GM23338 (cell line): ENCODE results near the gene RPH3AL. TPM values are rescaled to one million over a fixed set of nuclear protein-coding genes. Genes with fewer than 3 reads are reported as not detected.

ENCODE experiments used
- ATAC-seq: fragments of 200-7000 bp; cut with Tn5 transposase; 3 replicates; pipeline ENCODE4 v1.9.1; 2020
- DNase-seq: peaks from one replicate; pipeline ENCODE4 v3.0.0-alpha.2; 2015; ENCODE audit warnings: low spot score
- H2AFZ ChIP-seq: fragments of 200-600 bp; sonication (generic); 2 replicates; pipeline ENCODE4 v1.8.0; 2016; ENCODE audit warnings: antibody characterized with exemption, mild to moderate bottlenecking, moderate library complexity
- H3F3A ChIP-seq: fragments of 200-600 bp; sonication (generic); replicated peaks from 2 replicates; pipeline ENCODE4 v1.8.0; 2017; ENCODE audit warnings: antibody characterized with exemption, mixed run types, low read depth
- H3K27ac ChIP-seq: fragments of 200-600 bp; sonication (generic); 2 replicates; pipeline ENCODE4 v1.6.1; 2016; ENCODE audit warnings: low read depth
- H3K27me3 ChIP-seq: fragments of 200-600 bp; sonication (generic); 2 replicates; pipeline ENCODE4 v1.8.0; 2016; ENCODE audit warnings: mild to moderate bottlenecking, mixed run types, moderate library complexity; ENCODE audit not compliant: insufficient read depth
- H3K36me3 ChIP-seq: fragments of 200-600 bp; sonication (generic); 2 replicates; pipeline ENCODE4 v1.8.0; 2016; ENCODE audit warnings: mild to moderate bottlenecking; ENCODE audit not compliant: insufficient read depth
- H3K4me1 ChIP-seq: fragments of 200-600 bp; sonication (generic); 2 replicates; pipeline ENCODE4 v1.8.0; 2016; ENCODE audit warnings: mild to moderate bottlenecking, moderate library complexity; ENCODE audit not compliant: insufficient read depth
- H3K4me2 ChIP-seq: fragments of 200-600 bp; sonication (generic); 2 replicates; pipeline ENCODE4 v1.7.1; 2017; ENCODE audit warnings: mixed run types
- H3K4me3 ChIP-seq: fragments of 200-600 bp; sonication (generic); 2 replicates; pipeline ENCODE4 v1.6.1; 2016; ENCODE audit warnings: mixed run types
- H3K79me2 ChIP-seq: fragments of 200-600 bp; sonication (generic); replicated peaks from 2 replicates; pipeline ENCODE4 v1.8.0; 2017; ENCODE audit warnings: mild to moderate bottlenecking; ENCODE audit not compliant: insufficient read depth
- H3K9me2 ChIP-seq: fragments of 200-600 bp; sonication (generic); 2 replicates; pipeline ENCODE4 v1.8.0; 2017; ENCODE audit not compliant: insufficient read depth
- H4K20me1 ChIP-seq: fragments of 200-600 bp; sonication (generic); replicated peaks from 2 replicates; pipeline ENCODE4 v1.8.0; 2017; ENCODE audit warnings: mild to moderate bottlenecking; ENCODE audit not compliant: insufficient read depth
- H3K27ac Mint-ChIP-seq: 2 replicates; pipeline ENCODE4 v1.8.0; 2020; ENCODE audit warnings: inconsistent platforms, mild to moderate bottlenecking, moderate library complexity, mixed read lengths
- H3K27me3 Mint-ChIP-seq: 3 replicates; pipeline ENCODE4 v1.8.0; 2022; ENCODE audit warnings: low read depth, mild to moderate bottlenecking, moderate library complexity, mixed read lengths, inconsistent platforms; ENCODE audit not compliant: insufficient read depth, poor library complexity
- H3K36me3 Mint-ChIP-seq: 3 replicates; pipeline ENCODE4 v1.8.0; 2021; ENCODE audit warnings: low read depth, mild to moderate bottlenecking, inconsistent platforms, moderate library complexity, mixed read lengths
- H3K4me1 Mint-ChIP-seq: 3 replicates; pipeline ENCODE4 v1.8.0; 2020; ENCODE audit warnings: mild to moderate bottlenecking, inconsistent platforms, mixed read lengths
- H3K4me3 Mint-ChIP-seq: 3 replicates; pipeline ENCODE4 v1.8.0; 2021; ENCODE audit warnings: moderate library complexity, mild to moderate bottlenecking, inconsistent platforms, mixed read lengths
- H3K9me3 Mint-ChIP-seq: 3 replicates; pipeline ENCODE4 v1.8.0; 2020; ENCODE audit warnings: moderate library complexity, mild to moderate bottlenecking, inconsistent platforms, mixed read lengths
- CREB1 ChIP-seq: fragments of 250-450 bp; sonication (Bioruptor Pico); IDR thresholded peaks from 2 replicates; pipeline ENCODE4 v1.5.0; 2020; ENCODE audit warnings: low read depth, mild to moderate bottlenecking, moderate library complexity
- CTCF ChIP-seq, 2 experiments: fragments of 200-600 bp in 1 of 2; sonication (generic) in 1 of 2; conservative IDR thresholded peaks; 2 replicates each; pipeline versions ENCODE4 v1.5.1 to v1.6.1; 2016 to 2017; ENCODE audit warnings: antibody characterized with exemption in 2 of 2, low read depth in 2 of 2, mild to moderate bottlenecking in 2 of 2, moderate library complexity in 1 of 2
- EZH2 ChIP-seq: fragments of 200-600 bp; sonication (generic); IDR thresholded peaks from one replicate; pipeline ENCODE4 v1.8.0; 2017; ENCODE audit warnings: antibody characterized with exemption, mild to moderate bottlenecking, low read depth; ENCODE audit not compliant: unreplicated experiment
- JUNB ChIP-seq: IDR thresholded peaks from one replicate; pipeline ENCODE4 v1.6.1; 2016; ENCODE audit warnings: antibody characterized with exemption; ENCODE audit not compliant: unreplicated experiment
- NANOG ChIP-seq: IDR thresholded peaks from 2 replicates; pipeline ENCODE4 v1.6.1; 2016; ENCODE audit warnings: antibody characterized with exemption, borderline replicate concordance
- POLR2AphosphoS5 ChIP-seq: IDR thresholded peaks from 2 replicates; pipeline ENCODE4 v1.6.1; 2016; ENCODE audit warnings: antibody characterized with exemption, low read depth
- REST ChIP-seq: IDR thresholded peaks from one replicate; pipeline ENCODE4 v1.6.1; 2018; ENCODE audit warnings: antibody characterized with exemption; ENCODE audit not compliant: unreplicated experiment
- ZNF114 ChIP-seq: fragments of 250-450 bp; sonication (Bioruptor Pico); IDR thresholded peaks from 2 replicates; pipeline ENCODE4 v1.5.0; 2020; ENCODE audit warnings: mild to moderate bottlenecking, moderate library complexity
- ZNF462 ChIP-seq: fragments of 250-450 bp; sonication (Bioruptor Pico); IDR thresholded peaks from 2 replicates; pipeline ENCODE4 v1.5.0; 2020; ENCODE audit warnings: mild to moderate bottlenecking, moderate library complexity
- polyA plus RNA-seq: library from polyadenylated mRNA; unstranded; fragments of >200 nt; fragmentation: Nextera tagmentation; extraction: Ambion mirVana; gene quantifications from 2 replicates; pipeline ENCODE4 v1.2.1, GENCODE V29; 2016
- total RNA-seq: library from RNA; depleted of rRNA; stranded (reverse); fragments of >200 nt; shearing (Covaris generic); gene quantifications from 2 replicates; pipeline ENCODE4 v1.2.3, GENCODE V29; 2014

Gene RPH3AL
- total and polyA plus RNA-seq, 2 experiments from 2014 or later: 2.7 to 6.3 TPM

GRCh38 chr17:378068-378467 lies 25.5 kb upstream of the RPH3AL start:
- no peak overlapping the region for H3K27ac Mint-ChIP-seq
- ATAC-seq (peak; percentile 86), DNase-seq (peak; percentile 28)

GRCh38 chr17:376936-377863 lies 24.6 kb upstream of the RPH3AL start:
- Histone ChIP-seq H3K27me3 (no peaks in the 10 kb centered on the region), H3K36me3 (no peaks in the 10 kb centered on the region), H2AFZ (no peak overlapping the region), H3K79me2 (no peaks in the 10 kb centered on the region), H3K4me1 (peaks cover 3% of the 10 kb centered on the region; the same call in 1 of the 2 replicates), H3K27ac (no peak overlapping the region), H3K4me2 (no peak overlapping the region), H3K9me2 (no peaks in the 10 kb centered on the region), H4K20me1 (no peaks in the 10 kb centered on the region), H3F3A (no peaks in the 10 kb centered on the region), H3K4me3 (no peak overlapping the region)
- no peak for TF ChIP-seq JUNB
- no peak for TF ChIP-seq CTCF (conservative IDR thresholded peaks at IDR 0.05; ENCODE audit: low read depth in 2 of 2)
- no peak for TF ChIP-seq CREB1 (CRISPR knock-in tag)
- no peak for TF ChIP-seq ZNF114 (CRISPR knock-in tag)
- no peak for TF ChIP-seq ZNF462
- no peak for TF ChIP-seq REST
- TF ChIP-seq NANOG: no peak
- Mint-ChIP-seq H3K4me3 (no peak overlapping the region; the same call in 2 of the 3 replicates), H3K27me3 (peaks cover 12% of the 10 kb centered on the region), H3K36me3 (peaks cover 4% of the 10 kb centered on the region; the same call in 2 of the 3 replicates), H3K9me3 (peaks cover 9% of the 10 kb centered on the region), H3K4me1 (peaks cover 22% of the 10 kb centered on the region), H3K27ac (no peak overlapping the region)
- DNase-seq: peak; percentile 52
- ATAC-seq: peak; percentile 46

More at GRCh38 chr17:378068-378467, 25.5 kb upstream of the RPH3AL start:
- Histone ChIP-seq H3K9me2 (no peaks in the 10 kb centered on the region), H3K36me3 (no peaks in the 10 kb centered on the region), H3K4me2 (no peak overlapping the region), H3K79me2 (no peaks in the 10 kb centered on the region), H3F3A (0 out of 2 replicates have a peak, but pooled peaks cover 3% of the 10 kb centered on the region), H3K4me3 (no peak overlapping the region), H3K27ac (no peak overlapping the region), H3K27me3 (peaks cover 4% of the 10 kb centered on the region), H3K4me1 (peaks cover 11% of the 10 kb centered on the region), H2AFZ (no peak overlapping the region), H4K20me1 (no peaks in the 10 kb centered on the region)
- H3K9me3 Mint-ChIP-seq: peaks cover 9% of the 10 kb centered on the region
- TF ChIP-seq JUNB: no peak
- no peak for TF ChIP-seq EZH2
- no peak for TF ChIP-seq POLR2AphosphoS5
- peaks cover 31% of the 10 kb centered on the region for H3K4me1 Mint-ChIP-seq
- peaks cover 14% of the 10 kb centered on the region for H3K27me3 Mint-ChIP-seq
- peaks cover 4% of the 10 kb centered on the region; the same call in 2 of the 3 replicates for H3K36me3 Mint-ChIP-seq
- no peak overlapping the region for H3K4me3 Mint-ChIP-seq
